Thoracic aorta (tissue), 2 donors: ENCODE measurements around the gene MAPT. TPM values are rescaled to one million over a fixed set of nuclear protein-coding genes. Genes with fewer than 3 reads are reported as not detected.

Experiments used
- ATAC-seq: fragments of 150-250 bp; one replicate; pipeline ENCODE4 v1.8.0; 2017; ENCODE audit warnings: low read depth; ENCODE audit not compliant: insufficient number of reproducible peaks, low FRiP score
- DNase-seq: peaks from one replicate; pipeline ENCODE4 v3.0.0-alpha.2; 2020; ENCODE audit warnings: low spot score
- H3K27ac ChIP-seq, 2 donors: fragments of 200-600 bp; sonication (generic); 1 replicate in 1 of 2; 2 replicates in 1 of 2; pipeline ENCODE4 v1.5.1; 2016; ENCODE audit warnings: mild to moderate bottlenecking in 2 of 2, moderate library complexity in 2 of 2
- H3K27me3 ChIP-seq: fragments of 200-600 bp; sonication (generic); replicated peaks from 2 replicates; pipeline ENCODE4 v1.6.0; 2016; ENCODE audit warnings: mild to moderate bottlenecking; ENCODE audit not compliant: insufficient read depth
- H3K36me3 ChIP-seq: fragments of 200-600 bp; sonication (generic); one replicate; pipeline ENCODE4 v1.5.1; 2016
- H3K4me1 ChIP-seq, 2 donors: fragments of 200-600 bp; sonication (generic); 1 replicate in 1 of 2; 2 replicates in 1 of 2; pipeline versions ENCODE4 v1.5.1 to v1.6.0; 2016; ENCODE audit warnings: low read depth in 2 of 2, mild to moderate bottlenecking in 1 of 2; ENCODE audit not compliant: control insufficient read depth in 1 of 2
- H3K4me3 ChIP-seq: fragments of 200-600 bp; sonication (generic); 2 replicates; pipeline ENCODE4 v1.5.1; 2016; ENCODE audit warnings: mild to moderate bottlenecking
- H3K9me3 ChIP-seq: fragments of 200-600 bp; sonication (generic); 2 replicates; pipeline ENCODE4 v1.5.1; 2016
- CTCF ChIP-seq: fragments of 200-600 bp; sonication (generic); IDR thresholded peaks from one replicate; pipeline ENCODE4 v1.5.1; 2019; ENCODE audit warnings: antibody characterized with exemption
- total RNA-seq, 2 donors: library from RNA; depleted of rRNA; stranded (reverse); fragments of >200 nt; gene quantifications; one replicate each; pipeline versions ENCODE4 v1.1.0 to v1.2.3, GENCODE V29; 2016

MAPT gene
- total RNA-seq, 2 donors from 2014 or later: 3.1 to 4.6 TPM

- ATAC-seq (no peak), DNase-seq (no peak)
- Histone ChIP-seq H3K9me3 (no peaks in the 10 kb centered on the region), H3K27ac (no peak overlapping the region), H3K36me3 (no peaks in the 10 kb centered on the region), H3K27me3 (no peaks in the 10 kb centered on the region), H3K4me3 (no peak overlapping the region), H3K4me1 (no peaks in the 10 kb centered on the region)
- no peak for TF ChIP-seq CTCF
Measured at GRCh38 chr17:45846646-45847045, 47.7 kb upstream of the MAPT start.

- Histone ChIP-seq H3K27ac (no peak overlapping the region), H3K4me3 (no peak overlapping the region), H3K36me3 (no peaks in the 10 kb centered on the region), H3K4me1 (no peaks in the 10 kb centered on the region), H3K27me3 (no peaks in the 10 kb centered on the region), H3K9me3 (no peaks in the 10 kb centered on the region)
- DNase-seq (no peak), ATAC-seq (no peak)
- no peak for TF ChIP-seq CTCF
Measured at GRCh38 chr17:45847101-45847500, 47.3 kb upstream of the MAPT start.

- Histone ChIP-seq H3K4me3 (no peak overlapping the region), H3K9me3 (no peaks in the 10 kb centered on the region), H3K4me1 (no peaks in the 10 kb centered on the region), H3K27me3 (no peaks in the 10 kb centered on the region), H3K27ac (no peak overlapping the region), H3K36me3 (no peaks in the 10 kb centered on the region)
- TF ChIP-seq CTCF: no peak
- ATAC-seq (no peak), DNase-seq (no peak)
Measured at GRCh38 chr17:45847747-45848146, 46.6 kb upstream of the MAPT start.

GRCh38 chr17:45848405-45848804, 45.9 kb upstream of the MAPT start:
- Histone ChIP-seq H3K9me3 (no peaks in the 10 kb centered on the region), H3K4me1 (no peaks in the 10 kb centered on the region), H3K4me3 (no peak overlapping the region), H3K27me3 (no peaks in the 10 kb centered on the region), H3K36me3 (no peaks in the 10 kb centered on the region), H3K27ac (no peak overlapping the region)
- ATAC-seq: no peak
- TF ChIP-seq CTCF: no peak
- DNase-seq: no peak

GRCh38 chr17:45848868-45849535, 45.4 kb upstream of the MAPT start:
- no peaks in the 10 kb centered on the region for H3K27me3 ChIP-seq
- H3K4me1 ChIP-seq: no peaks in the 10 kb centered on the region
- DNase-seq (no peak), ATAC-seq (no peak)
- H3K36me3 ChIP-seq: no peaks in the 10 kb centered on the region
- no peak overlapping the region for H3K27ac ChIP-seq
- H3K9me3 ChIP-seq: no peaks in the 10 kb centered on the region
- TF ChIP-seq CTCF: no peak
- H3K4me3 ChIP-seq: no peak overlapping the region
